Neutrophil (primary cell): ENCODE results near the gene CDKL5.

Experiments
- H3K27ac ChIP-seq: fragments of 200-600 bp; sonication (generic); 2 replicates; pipeline ENCODE4 v1.5.1; 2016; ENCODE audit warnings: mild to moderate bottlenecking, moderate library complexity
- H3K27me3 ChIP-seq: fragments of 200-600 bp; sonication (generic); 2 replicates; pipeline ENCODE4 v1.6.0; 2016; ENCODE audit warnings: mild to moderate bottlenecking
- H3K36me3 ChIP-seq: fragments of 200-600 bp; sonication (generic); 2 replicates; pipeline ENCODE4 v1.5.1; 2017
- H3K4me1 ChIP-seq, 2 experiments: fragments of 200-600 bp in 1 of 2; sonication (generic) in 1 of 2; 1 replicate in 1 of 2; 2 replicates in 1 of 2; pipeline versions ENCODE4 v1.5.1 to v1.6.1; 2013 to 2016; ENCODE audit warnings: low read depth in 1 of 2, low read length in 1 of 2, mild to moderate bottlenecking in 1 of 2, moderate library complexity in 1 of 2; ENCODE audit not compliant: control insufficient read depth in 1 of 2, insufficient read depth in 1 of 2
- H3K4me3 ChIP-seq, 2 experiments: fragments of 200-600 bp in 1 of 2; sonication (generic) in 1 of 2; 1 replicate in 1 of 2; 2 replicates in 1 of 2; pipeline ENCODE4 v1.5.1; 2013 to 2016; ENCODE audit warnings: low read depth in 1 of 2, low read length in 1 of 2, mild to moderate bottlenecking in 1 of 2, moderate library complexity in 1 of 2
- H3K9me3 ChIP-seq: fragments of 200-600 bp; sonication (generic); 2 replicates; pipeline ENCODE4 v1.5.1; 2016
- TF ChIP-seq, protein P1 (sequence below): fragments of 200-600 bp; sonication (generic); IDR thresholded peaks from 2 replicates; pipeline ENCODE4 v1.5.1; 2016; ENCODE audit warnings: antibody characterized with exemption

The CDKL5 gene

DNA sequence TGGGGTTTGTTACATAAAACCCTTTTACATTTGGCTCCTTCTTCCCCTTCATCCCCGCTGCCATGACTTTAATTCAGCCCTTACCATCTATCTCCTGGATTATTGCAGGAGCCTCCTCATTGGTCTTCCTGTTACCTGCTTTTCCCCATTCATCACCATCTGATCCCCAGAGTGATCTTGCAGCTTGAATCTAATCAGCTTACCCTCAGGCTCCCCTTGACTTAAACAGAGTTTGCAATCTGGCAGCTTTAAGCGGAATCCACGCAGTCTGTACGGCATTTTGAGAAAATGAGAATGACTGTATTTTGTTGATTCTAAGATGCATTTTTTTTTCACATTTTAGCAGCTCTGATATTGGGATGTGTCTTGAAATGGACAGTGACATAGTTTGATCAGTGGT is 267.1 kb downstream of the CDKL5 start:
- Histone ChIP-seq H3K4me3 (no peak overlapping the region), H3K36me3 (no peaks in the 10 kb centered on the region)
- TF ChIP-seq, protein P1, sequence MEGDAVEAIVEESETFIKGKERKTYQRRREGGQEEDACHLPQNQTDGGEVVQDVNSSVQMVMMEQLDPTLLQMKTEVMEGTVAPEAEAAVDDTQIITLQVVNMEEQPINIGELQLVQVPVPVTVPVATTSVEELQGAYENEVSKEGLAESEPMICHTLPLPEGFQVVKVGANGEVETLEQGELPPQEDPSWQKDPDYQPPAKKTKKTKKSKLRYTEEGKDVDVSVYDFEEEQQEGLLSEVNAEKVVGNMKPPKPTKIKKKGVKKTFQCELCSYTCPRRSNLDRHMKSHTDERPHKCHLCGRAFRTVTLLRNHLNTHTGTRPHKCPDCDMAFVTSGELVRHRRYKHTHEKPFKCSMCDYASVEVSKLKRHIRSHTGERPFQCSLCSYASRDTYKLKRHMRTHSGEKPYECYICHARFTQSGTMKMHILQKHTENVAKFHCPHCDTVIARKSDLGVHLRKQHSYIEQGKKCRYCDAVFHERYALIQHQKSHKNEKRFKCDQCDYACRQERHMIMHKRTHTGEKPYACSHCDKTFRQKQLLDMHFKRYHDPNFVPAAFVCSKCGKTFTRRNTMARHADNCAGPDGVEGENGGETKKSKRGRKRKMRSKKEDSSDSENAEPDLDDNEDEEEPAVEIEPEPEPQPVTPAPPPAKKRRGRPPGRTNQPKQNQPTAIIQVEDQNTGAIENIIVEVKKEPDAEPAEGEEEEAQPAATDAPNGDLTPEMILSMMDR, result no peak

GRCh38 chrX:18696653-18697052 is 271.2 kb downstream of the CDKL5 start:
- Histone ChIP-seq H3K4me3 (no peak overlapping the region), H3K27ac (no peak overlapping the region), H3K36me3 (no peaks in the 10 kb centered on the region), H3K27me3 (no peaks in the 10 kb centered on the region), H3K4me1 (peaks cover 7% of the 10 kb centered on the region in 2 experiments), H3K9me3 (no peaks in the 10 kb centered on the region)
- TF ChIP-seq, protein P1, result no peak

More for the DNA sequence above, 267.1 kb downstream of the CDKL5 start:
- Histone ChIP-seq H3K4me1 (peaks cover 26 to 34% of the 10 kb centered on the region in 2 experiments), H3K27me3 (no peaks in the 10 kb centered on the region), H3K27ac (no peak overlapping the region), H3K9me3 (no peaks in the 10 kb centered on the region)

GRCh38 chrX:18698737-18699650 is 273.6 kb downstream of the CDKL5 start:
- Histone ChIP-seq H3K4me3 (no peak overlapping the region), H3K36me3 (no peaks in the 10 kb centered on the region), H3K9me3 (no peaks in the 10 kb centered on the region), H3K4me1 (no peaks in the 10 kb centered on the region), H3K27ac (no peak overlapping the region), H3K27me3 (no peaks in the 10 kb centered on the region)
- TF ChIP-seq, protein P1, result no peak

- Histone ChIP-seq H3K4me3 (no peak overlapping the region), H3K9me3 (no peaks in the 10 kb centered on the region), H3K27ac (no peak overlapping the region), H3K4me1 (peaks cover 9 to 10% of the 10 kb centered on the region in 2 experiments), H3K36me3 (no peaks in the 10 kb centered on the region), H3K27me3 (no peaks in the 10 kb centered on the region)
- TF ChIP-seq, protein P1, result no peak
Measured at GRCh38 chrX:18701621-18702361, 276.4 kb downstream of the CDKL5 start.

DNA sequence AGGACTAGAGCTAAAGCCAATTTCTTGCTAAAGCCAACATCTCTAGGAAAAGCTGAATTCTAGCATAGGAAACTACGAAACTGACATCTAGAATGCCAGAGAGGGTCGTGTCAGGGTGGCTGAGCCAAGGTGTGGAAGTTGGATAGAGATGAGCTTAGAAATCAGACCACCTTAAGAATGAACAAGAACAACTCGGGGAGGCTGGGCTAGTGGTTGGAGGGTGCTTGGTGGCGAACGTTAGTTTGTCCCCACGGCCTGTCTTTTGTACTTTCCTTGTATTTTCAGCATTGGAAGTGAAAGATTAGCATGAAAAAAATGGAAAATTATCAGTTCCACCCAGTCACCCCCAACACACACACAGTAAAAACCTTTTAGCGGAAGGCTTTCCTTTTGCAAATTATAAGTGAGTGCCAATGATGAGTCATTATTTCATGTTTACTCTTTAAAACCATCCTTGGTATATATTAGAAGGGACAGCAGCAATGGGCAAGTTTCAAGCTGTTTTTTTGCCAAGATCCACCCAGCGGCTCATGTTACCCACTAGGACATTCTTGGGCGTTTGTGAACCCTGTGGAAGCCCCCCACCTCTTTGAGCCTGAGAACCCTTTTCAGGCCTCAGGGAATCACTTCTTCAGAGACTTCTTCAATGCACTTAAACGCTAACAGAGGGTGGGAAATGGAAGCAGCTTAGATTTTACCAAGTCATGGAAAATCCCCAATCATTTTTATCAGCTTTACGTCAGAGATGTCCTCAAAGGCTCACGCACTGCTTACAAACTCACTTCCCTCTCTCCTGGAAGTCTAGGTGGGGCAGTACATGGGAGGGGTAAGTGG is 277.2 kb downstream of the CDKL5 start:
- no peaks in the 10 kb centered on the region for H3K9me3 ChIP-seq
- TF ChIP-seq, protein P1, result no peak
- no peak overlapping the region for H3K4me3 ChIP-seq
- no peaks in the 10 kb centered on the region for H3K27me3 ChIP-seq
- peaks cover 9 to 10% of the 10 kb centered on the region in 2 experiments for H3K4me1 ChIP-seq
- H3K36me3 ChIP-seq, result no peaks in the 10 kb centered on the region
- no peak overlapping the region for H3K27ac ChIP-seq
